Measurements from ENCODE around the gene FIGN. TPM values are rescaled to one million over a fixed set of nuclear protein-coding genes. Genes with fewer than 3 reads are reported as not detected.
A peak's percentile ranks its signal among the peaks of the same experiment; 100 is the strongest.

FIGN gene
- total RNA-seq, 1 experiment from 2014 or later, result 2.0 TPM

DNA sequence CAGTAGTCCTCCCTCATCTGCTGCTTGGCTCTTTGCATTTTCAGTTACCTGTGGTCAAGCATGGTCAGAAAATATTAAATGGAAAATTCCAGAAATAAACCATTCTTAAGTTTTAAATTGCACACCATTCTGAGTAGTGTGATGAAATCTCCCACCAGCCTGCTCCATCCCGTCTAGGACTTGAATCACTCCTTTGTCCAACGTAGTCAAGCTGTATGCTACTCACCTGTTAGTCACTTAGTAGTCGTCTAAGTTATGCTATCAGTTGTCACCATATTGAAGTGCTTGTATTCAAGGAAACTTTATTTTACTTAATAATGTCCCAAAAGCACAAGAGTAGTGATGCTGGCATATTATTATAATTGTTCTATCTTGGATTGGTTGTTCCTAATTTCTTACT lies 172.5 kb downstream of the FIGN start:
- no peak for DNase-seq (ENCODE audit: low read depth, low spot score)
- in situ Hi-C loops (cut with HindIII; ENCODE audit: low pct_unique_long_range_greater_than_20kb, low sequenced_read_pairs), result no loop called here

DNA sequence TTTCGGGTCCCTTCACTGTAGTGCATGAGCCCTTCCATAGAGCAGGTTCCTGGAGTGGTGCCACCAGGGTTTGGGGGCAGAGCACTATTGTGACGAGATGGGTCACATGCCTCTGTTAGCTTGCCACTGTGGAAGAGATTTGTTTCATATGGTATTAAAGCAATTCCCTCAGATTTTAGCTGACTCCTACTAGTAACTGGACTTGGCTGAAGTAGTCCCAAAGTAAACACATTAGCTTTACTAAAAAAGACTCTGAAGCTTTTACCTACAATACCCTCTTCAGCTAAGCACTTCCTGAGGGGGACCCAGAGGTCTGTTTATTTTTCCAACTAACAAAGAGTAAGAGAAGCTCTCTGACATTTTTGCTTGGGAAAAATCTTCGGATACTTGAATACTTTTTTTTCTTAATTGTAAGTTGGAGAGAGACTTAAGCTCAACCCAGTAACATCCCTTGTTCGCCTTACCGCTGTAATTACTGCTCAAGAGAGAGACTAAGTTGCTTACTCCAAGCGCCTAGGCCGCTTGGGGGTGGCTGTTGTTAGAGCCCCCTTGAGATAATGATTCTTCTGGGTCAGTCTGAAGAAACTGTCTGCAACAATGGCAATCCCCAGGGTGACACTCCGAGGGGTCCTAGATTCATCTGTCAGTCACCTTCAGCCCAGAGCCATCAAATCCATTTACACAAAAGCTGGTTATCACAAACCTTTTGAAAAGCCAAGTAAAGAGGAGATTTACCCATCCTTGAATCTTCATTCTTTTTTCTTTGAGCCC lies 177.4 kb downstream of the FIGN start:
- in situ Hi-C loops (cut with HindIII; ENCODE audit: low pct_unique_long_range_greater_than_20kb, low sequenced_read_pairs), result no loop called here
- DNase-seq (ENCODE audit: low read depth, low spot score), result no peak

DNA sequence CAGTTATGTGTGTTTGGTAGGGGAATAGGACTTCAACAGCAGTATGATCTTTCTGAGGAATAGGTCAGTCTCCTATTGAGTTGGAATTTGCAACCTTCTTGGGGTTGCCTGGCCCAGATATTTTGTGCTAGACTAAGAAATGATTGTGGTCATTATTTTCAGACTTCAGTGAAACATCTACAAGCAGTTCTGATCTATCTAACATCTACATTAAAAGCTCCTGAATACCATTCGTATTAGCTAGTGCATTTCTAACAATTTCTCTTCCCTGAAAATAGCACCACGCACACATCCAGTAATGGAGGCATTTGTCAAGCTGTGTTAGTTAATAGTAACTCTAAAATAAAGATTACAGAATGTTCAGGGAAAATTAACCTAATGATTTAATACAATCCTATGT lies 179.3 kb downstream of the FIGN start:
- in situ Hi-C loops (cut with HindIII; ENCODE audit: low pct_unique_long_range_greater_than_20kb, low sequenced_read_pairs), result no loop called here
- DNase-seq (ENCODE audit: low read depth, low spot score), result no peak

DNA sequence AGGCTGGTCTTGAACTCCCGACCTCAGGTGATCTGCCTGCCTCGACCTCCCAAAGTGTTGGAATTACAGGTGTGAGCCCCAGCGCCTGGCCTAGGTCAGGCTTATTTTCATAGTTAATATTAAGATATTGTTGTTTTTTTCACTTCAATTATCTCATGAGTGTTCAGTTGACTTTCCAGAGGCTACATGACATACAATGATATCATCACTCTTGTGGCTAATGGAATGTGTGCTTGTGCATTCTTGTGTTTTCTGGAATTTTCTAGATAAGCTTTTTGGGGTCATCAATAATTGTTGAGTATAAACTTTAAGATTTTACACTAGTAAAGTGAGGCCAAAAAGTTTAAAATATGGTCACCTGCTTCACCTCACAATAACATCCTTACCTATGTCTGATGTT lies 180.9 kb downstream of the FIGN start:
- no peak for DNase-seq (ENCODE audit: low read depth, low spot score)
- in situ Hi-C loops (cut with HindIII; ENCODE audit: low pct_unique_long_range_greater_than_20kb, low sequenced_read_pairs), result no loop called here

DNA sequence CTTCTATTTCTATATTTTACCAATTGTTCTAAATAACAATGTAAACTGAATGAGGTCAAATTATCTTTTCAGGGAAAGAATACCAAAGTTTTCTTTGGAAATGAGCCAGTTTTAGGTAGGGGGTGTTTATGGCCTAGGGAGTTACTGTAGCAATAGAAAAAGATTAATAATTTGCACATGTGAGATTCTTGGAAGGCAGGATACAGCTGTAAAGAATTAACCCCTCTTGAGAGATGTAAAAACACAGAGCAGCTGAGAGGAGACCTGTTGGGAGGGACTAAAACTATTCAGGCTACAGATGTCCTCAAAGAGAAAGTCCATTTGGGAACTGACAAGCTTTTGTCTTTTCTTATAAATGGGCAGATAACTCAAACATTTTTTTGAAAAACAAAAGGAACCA lies 182.2 kb downstream of the FIGN start:
- no peak for DNase-seq (ENCODE audit: low read depth, low spot score)
- in situ Hi-C loops (cut with HindIII; ENCODE audit: low pct_unique_long_range_greater_than_20kb, low sequenced_read_pairs), result no loop called here

DNA sequence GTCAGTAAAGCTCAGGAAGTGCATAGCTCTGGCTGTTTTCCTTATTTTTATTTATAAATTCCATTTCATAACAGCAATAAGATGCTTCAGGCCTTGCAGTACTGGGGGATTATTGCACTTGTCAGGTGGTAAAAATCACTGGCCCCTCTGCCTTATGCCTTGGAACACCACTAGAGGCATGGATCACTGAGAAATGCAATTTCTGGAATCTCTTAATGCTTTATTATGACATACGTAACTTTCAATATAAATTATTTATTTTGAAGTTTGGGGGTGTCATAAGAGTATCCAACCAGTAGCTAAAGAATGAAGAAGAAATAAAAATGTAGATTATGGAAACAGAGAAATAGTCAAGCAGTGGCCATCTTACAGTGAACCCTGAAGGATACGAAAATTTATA lies 183.1 kb downstream of the FIGN start:
- DNase-seq (ENCODE audit: low read depth, low spot score), result peak; percentile 47
- in situ Hi-C loops (cut with HindIII; ENCODE audit: low pct_unique_long_range_greater_than_20kb, low sequenced_read_pairs), result no loop called here

DNA sequence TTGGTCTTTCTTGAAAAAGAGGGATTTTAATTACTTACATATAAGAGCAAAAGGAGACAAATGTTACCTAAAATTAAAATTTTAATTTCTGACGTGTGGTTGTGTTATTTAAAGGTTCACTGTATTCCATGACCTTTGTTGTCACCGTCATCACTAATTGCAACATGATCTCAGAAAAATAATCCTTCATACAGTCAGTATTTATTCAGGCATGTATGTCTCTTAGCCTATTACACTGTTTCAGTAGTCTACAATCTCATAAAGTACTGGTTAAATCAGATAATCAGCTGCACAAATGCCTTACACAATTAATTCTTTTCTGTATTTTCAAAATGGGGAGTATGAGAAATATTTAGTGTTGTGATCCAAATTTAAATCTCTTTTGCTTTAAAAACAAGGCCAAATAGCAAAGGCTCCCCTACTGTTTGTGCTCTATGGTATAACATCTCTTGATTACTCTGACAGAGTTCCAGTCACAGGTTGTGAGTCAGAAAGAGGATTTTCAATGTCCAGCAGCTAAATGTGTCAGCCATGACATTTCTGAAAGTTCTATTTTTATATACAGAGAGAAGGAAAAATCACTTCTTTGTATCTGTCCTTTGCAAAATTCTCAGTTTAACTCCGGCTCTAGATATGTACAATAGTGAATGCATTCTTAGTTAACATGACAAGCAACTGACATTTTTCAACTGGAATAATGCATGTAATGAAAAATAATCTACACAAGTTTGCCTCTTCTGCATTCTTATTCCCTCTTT lies 184.0 kb downstream of the FIGN start:
- peak; percentile 94 for DNase-seq (ENCODE audit: low read depth, low spot score)
- in situ Hi-C loops (cut with HindIII; ENCODE audit: low pct_unique_long_range_greater_than_20kb, low sequenced_read_pairs), result no loop called here

DNA sequence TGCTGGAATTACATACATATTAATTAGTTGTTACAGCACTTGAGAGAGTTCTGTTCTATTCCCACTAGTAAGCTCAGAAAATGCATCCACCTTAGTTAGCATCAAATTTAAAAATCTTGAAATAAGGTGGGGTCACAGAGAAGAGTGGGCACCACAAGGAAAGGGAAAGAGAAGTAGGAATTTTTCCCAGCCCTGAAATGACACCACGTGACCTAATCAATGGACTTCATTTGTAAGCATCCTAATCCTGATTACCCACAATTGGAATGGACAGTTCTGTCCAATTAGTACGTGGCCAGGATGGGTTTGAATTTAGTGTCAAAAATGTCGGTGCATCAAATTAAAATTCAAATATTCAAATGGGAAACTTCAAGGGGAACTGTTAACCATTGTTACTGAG lies 186.8 kb downstream of the FIGN start:
- in situ Hi-C loops (cut with HindIII; ENCODE audit: low pct_unique_long_range_greater_than_20kb, low sequenced_read_pairs), result no loop called here
- no peak for DNase-seq (ENCODE audit: low read depth, low spot score)

Data from SK-MEL-5 (cell line).